Epithelial cell of proximal tubule (primary cell): ENCODE measurements around the gene KITLG. TPM values are rescaled to one million over a fixed set of nuclear protein-coding genes. Genes with fewer than 3 reads are reported as not detected.

Experiments
- DNase-seq: peaks from one replicate; pipeline ENCODE4 v3.0.0-alpha.2; 2011; ENCODE audit warnings: low read depth
- H3K4me3 ChIP-seq: 2 replicates; pipeline ENCODE4 v1.5.1; 2011; ENCODE audit warnings: low read depth, mild to moderate bottlenecking, low read length
- CTCF ChIP-seq: conservative IDR thresholded peaks from 2 replicates; pipeline ENCODE4 v1.5.1; 2012; ENCODE audit warnings: low read depth, mild to moderate bottlenecking, low read length
- total RNA-seq: library from RNA; depleted of rRNA; stranded (reverse); fragments of >200 nt; gene quantifications from 2 replicates; pipeline ENCODE4 v1.2.3, GENCODE V29; 2015

The KITLG gene
- total RNA-seq, 1 donor from 2014 or later: 43.9 TPM

- no peak for DNase-seq
- no peak for TF ChIP-seq CTCF
- H3K4me3 ChIP-seq: no peak overlapping the region
Measured at GRCh38 chr12:88496429-88496828, 83.8 kb downstream of the KITLG start.

- TF ChIP-seq CTCF: no peak
- no peak overlapping the region for H3K4me3 ChIP-seq
- no peak for DNase-seq
Measured at GRCh38 chr12:88495031-88495430, 85.2 kb downstream of the KITLG start.

GRCh38 chr12:88494520-88494919 is 85.8 kb downstream of the KITLG start:
- H3K4me3 ChIP-seq: no peak overlapping the region
- no peak for DNase-seq
- no peak for TF ChIP-seq CTCF

- no peak for TF ChIP-seq CTCF
- DNase-seq: no peak
- no peak overlapping the region for H3K4me3 ChIP-seq
Measured at GRCh38 chr12:88493636-88494035, 86.6 kb downstream of the KITLG start.

DNA sequence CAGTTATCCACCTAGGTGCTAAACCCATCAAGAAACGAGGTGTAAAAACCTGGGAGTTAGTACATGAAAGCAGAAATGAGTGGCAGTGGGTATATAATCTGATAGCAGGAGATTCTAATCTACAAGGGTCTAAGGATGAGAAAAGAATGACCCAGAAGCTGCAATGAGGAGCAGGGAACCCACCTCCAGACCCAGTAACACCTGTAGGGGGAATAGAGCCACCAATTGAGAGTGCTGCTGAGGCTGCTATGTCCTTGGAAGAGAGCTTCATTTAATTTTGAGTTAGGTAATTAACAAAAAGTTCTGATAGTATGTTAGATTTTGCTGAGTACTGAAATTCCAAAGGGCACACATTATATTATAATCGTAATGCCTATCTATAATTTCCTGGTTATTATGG is 89.8 kb downstream of the KITLG start:
- no peak overlapping the region for H3K4me3 ChIP-seq
- DNase-seq: no peak
- no peak for TF ChIP-seq CTCF

DNA sequence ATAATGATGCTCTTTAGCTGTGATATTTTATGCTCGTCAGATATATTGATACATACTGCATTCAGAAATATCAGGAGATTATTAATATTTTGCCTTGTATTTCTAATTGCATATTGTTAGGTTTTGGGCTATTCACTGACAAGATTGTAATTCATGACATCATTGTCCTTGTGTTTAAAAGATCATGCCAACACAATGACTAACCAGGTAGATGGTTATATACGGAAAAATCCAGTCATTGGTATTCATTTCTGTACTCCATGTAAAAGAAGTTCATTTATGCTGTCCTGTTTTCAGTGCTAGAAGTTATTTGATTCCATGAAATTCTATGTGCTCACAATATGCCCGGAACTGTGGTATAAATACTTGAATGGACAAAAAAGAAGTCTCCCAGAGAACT is 107.5 kb downstream of the KITLG start:
- no peak overlapping the region for H3K4me3 ChIP-seq
- no peak for DNase-seq
- TF ChIP-seq CTCF: no peak

- no peak overlapping the region for H3K4me3 ChIP-seq
- no peak for TF ChIP-seq CTCF
- DNase-seq: no peak
Measured at GRCh38 chr12:88472248-88472647, 108.0 kb downstream of the KITLG start.
